BE2C (cell line): Measurements from ENCODE around the gene FEM1A.
"Not testable (repeated sequence)": the region's sequence is repeated elsewhere in the genome, so short reads cannot be mapped to it uniquely, and the experiment has no call there.

Experiments
- DNase-seq: peaks from one replicate; pipeline ENCODE4 v3.0.0-alpha.2; 2020
- H3K27me3 ChIP-seq: fragments of 250-450 bp; sonication (Bioruptor Pico); 2 replicates; pipeline ENCODE4 v1.5.1; 2020; ENCODE audit warnings: mild to moderate bottlenecking
- H3K36me3 ChIP-seq: fragments of 250-450 bp; sonication (Bioruptor Pico); 2 replicates; pipeline ENCODE4 v1.5.1; 2020; ENCODE audit warnings: mild to moderate bottlenecking
- H3K4me1 ChIP-seq: fragments of 250-450 bp; sonication (Bioruptor Pico); 2 replicates; pipeline ENCODE4 v1.5.1; 2020
- H3K4me3 ChIP-seq: 2 replicates; pipeline ENCODE4 v1.5.1; 2011; ENCODE audit warnings: low read depth, low read length
- H3K9me3 ChIP-seq: fragments of 250-450 bp; sonication (Bioruptor Pico); 2 replicates; pipeline ENCODE4 v1.5.1; 2020
- CTCF ChIP-seq: IDR thresholded peaks from 2 replicates; pipeline ENCODE4 v1.5.1; 2012; ENCODE audit warnings: mild to moderate bottlenecking, low read depth, low read length

FEM1A gene

DNA sequence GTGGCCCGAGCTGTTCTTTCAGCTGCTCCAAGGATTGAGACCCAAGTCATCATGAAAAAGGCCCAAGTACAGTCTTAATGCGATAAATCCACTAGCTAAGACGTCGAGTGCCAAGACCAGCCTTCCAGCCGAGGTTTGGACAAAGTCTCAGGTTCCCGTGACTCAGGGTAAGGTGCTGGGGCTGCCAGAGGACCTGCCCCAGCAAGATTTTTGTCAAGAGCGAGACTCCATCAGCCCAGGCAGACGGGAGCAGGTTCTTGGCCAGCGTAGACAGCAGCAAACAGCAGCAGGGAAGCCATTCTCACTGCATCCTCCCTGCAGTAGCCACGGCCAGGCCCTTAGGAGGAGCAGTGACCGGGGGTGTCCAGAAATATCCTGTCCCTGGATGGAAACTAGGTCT lies 3.4 kb downstream of the FEM1A start:
- H3K4me3 ChIP-seq = no peak overlapping the region
- peaks cover 5% of the 10 kb centered on the region; the same call in 1 of the 2 replicates for H3K4me1 ChIP-seq
- no peak for DNase-seq

GRCh38 chr19:4795400-4795799 lies 3.9 kb downstream of the FEM1A start:
- no peak for DNase-seq
- Histone ChIP-seq H3K27me3 (no peaks in the 10 kb centered on the region), H3K4me3 (no peak overlapping the region), H3K4me1 (peaks cover 5% of the 10 kb centered on the region; the same call in 1 of the 2 replicates), H3K9me3 (no peaks in the 10 kb centered on the region), H3K36me3 (peaks cover 32% of the 10 kb centered on the region)
- no peak for TF ChIP-seq CTCF

More for the DNA sequence above, 3.4 kb downstream of the FEM1A start:
- Histone ChIP-seq H3K9me3 (no peaks in the 10 kb centered on the region), H3K27me3 (no peaks in the 10 kb centered on the region), H3K36me3 (peaks cover 32% of the 10 kb centered on the region)
- no peak for TF ChIP-seq CTCF

GRCh38 chr19:4800591-4801081 lies 9.1 kb downstream of the FEM1A start:
- no peaks in the 10 kb centered on the region for H3K4me1 ChIP-seq
- H3K9me3 ChIP-seq = no peaks in the 10 kb centered on the region
- no peak for DNase-seq
- peaks cover 12% of the 10 kb centered on the region for H3K36me3 ChIP-seq
- no peak overlapping the region for H3K4me3 ChIP-seq
- no peak for TF ChIP-seq CTCF
- no peaks in the 10 kb centered on the region for H3K27me3 ChIP-seq

- no peak for DNase-seq
- Histone ChIP-seq H3K36me3 (peaks cover 8% of the 10 kb centered on the region), H3K27me3 (no peaks in the 10 kb centered on the region), H3K9me3 (no peaks in the 10 kb centered on the region), H3K4me3 (no peak overlapping the region), H3K4me1 (no peaks in the 10 kb centered on the region)
- TF ChIP-seq CTCF = no peak
Observed at GRCh38 chr19:4801085-4801619, 9.6 kb downstream of the FEM1A start.

- Histone ChIP-seq H3K9me3 (no peaks in the 10 kb centered on the region), H3K4me1 (no peaks in the 10 kb centered on the region), H3K36me3 (no peaks in the 10 kb centered on the region), H3K4me3 (no peak overlapping the region), H3K27me3 (no peaks in the 10 kb centered on the region)
- no peak for TF ChIP-seq CTCF
- no peak for DNase-seq
Observed at GRCh38 chr19:4802711-4803110, 11.2 kb downstream of the FEM1A start.

DNA sequence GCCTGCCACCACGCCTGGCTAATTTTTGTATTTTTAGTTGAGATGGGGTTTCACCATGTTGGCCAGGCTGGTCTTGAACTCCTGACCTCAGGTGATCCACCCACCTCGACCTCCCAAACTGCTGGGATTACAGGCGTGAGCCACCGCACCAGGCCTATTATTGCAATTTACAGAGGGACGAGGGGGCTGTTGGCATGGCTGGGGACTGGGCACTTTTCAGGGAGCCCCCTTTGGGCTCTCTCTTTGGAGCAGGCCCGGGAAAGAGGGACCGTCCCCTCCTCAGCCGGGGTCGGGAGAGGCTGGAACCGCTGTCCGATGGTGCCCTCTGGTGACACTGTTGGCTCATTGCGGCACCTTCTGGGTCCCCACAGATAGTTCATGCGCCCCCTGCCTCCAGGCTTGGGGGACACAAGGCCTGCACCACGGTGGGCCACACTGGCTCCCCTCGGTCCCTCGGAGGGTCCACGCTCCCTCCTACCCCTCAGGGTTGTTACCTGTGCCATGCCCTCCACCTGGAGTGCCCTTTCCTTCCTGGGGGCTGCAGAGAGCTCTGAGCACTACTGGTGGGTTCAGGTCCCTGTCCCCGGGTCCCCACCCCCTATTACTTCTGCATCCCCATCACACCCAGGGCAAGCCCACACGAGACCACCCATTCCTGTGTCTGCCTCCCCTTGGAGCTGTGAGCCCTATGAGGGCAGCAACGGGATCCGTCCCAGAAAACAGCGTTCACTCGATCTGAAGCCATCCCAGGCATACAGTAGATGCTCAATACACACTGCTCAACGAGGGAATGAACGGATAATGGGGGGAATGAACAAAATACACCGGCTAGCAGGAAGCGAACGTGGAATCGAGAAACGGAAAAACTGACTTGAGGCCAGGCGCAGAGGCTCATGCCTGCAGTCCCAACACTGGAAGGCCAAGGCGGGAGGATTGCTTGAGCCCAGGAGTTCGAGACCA lies 12.5 kb downstream of the FEM1A start:
- no peaks in the 10 kb centered on the region for H3K27me3 ChIP-seq
- no peaks in the 10 kb centered on the region for H3K9me3 ChIP-seq
- H3K4me3 ChIP-seq = no peak overlapping the region
- TF ChIP-seq CTCF = peak; percentile 91
- H3K4me1 ChIP-seq = no peaks in the 10 kb centered on the region
- DNase-seq = peak; percentile 84
- no peaks in the 10 kb centered on the region for H3K36me3 ChIP-seq

DNA sequence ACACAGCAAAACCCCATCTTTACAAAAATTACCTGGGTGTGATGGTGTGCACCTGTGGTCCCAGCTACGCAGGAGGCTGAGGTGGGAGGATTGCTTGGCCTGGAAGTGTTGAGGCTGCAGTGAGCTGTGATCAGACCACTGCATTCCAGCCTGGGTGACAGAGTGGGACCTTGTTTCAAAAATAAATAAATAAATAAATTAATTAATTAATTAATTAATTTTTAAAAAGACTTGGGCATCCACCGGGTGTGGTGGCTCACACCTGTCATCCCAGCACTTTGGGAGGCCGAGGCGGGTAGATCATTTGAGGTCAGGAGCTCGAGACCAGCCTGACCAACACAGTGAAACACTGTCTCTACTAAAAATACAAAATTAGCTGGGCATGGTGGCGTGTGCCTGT lies 13.6 kb downstream of the FEM1A start:
- H3K4me1 ChIP-seq, H3K9me3 ChIP-seq, H3K27me3 ChIP-seq, H3K36me3 ChIP-seq, H3K4me3 ChIP-seq, DNase-seq: not testable (repeated sequence)
